ENCODE results near the gene USP4. TPM values are rescaled to one million over a fixed set of nuclear protein-coding genes. Genes with fewer than 3 reads are reported as not detected.

Gene USP4
- total and polyA plus RNA-seq, 2 of the 13 experiments (the other 11 are each of a cell fraction or from before 2014, with no cell fraction given) = 9.2 to 20.8 TPM

GRCh38 chr3:49339941-49340800, at the start of gene USP4 (continued):
- TF ChIP-seq GRHL1 (CRISPR knock-in tag; conservative IDR thresholded peaks at IDR 0.05) = no peak
- peak; percentile 89 for TF ChIP-seq JUN (CRISPR knock-in tag; IDR thresholded peaks at IDR 0.05)
- no peak for TF ChIP-seq ZNF550 (CRISPR knock-in tag; IDR thresholded peaks at IDR 0.05; ENCODE audit: borderline replicate concordance)
- TF ChIP-seq ESRRA (CRISPR knock-in tag; IDR thresholded peaks at IDR 0.05; ENCODE audit: low read depth) = peak; percentile 94
- TF ChIP-seq ZMAT5 (CRISPR knock-in tag; IDR thresholded peaks at IDR 0.05; ENCODE audit: borderline replicate concordance, low read depth) = no peak
- TF ChIP-seq ZNF3 (CRISPR knock-in tag; IDR thresholded peaks at IDR 0.05) = no peak
- TF ChIP-seq ZNF619 (CRISPR knock-in tag; IDR thresholded peaks at IDR 0.05) = no peak
- TF ChIP-seq CREB1 (IDR thresholded peaks at IDR 0.05) = no peak
- no peak for TF ChIP-seq CREB1 (CRISPR knock-in tag; IDR thresholded peaks at IDR 0.05)
- peak; percentile 57; the same call in 1 of the 2 replicates for TF ChIP-seq ZNF800 (CRISPR knock-in tag; IDR thresholded peaks at IDR 0.05)
- TF ChIP-seq ZSCAN20 (CRISPR knock-in tag; IDR thresholded peaks at IDR 0.05; ENCODE audit: borderline replicate concordance) = peak; percentile 78; the same call in 1 of the 2 replicates
- peak; percentile 92 for TF ChIP-seq HNF1B (CRISPR knock-in tag; IDR thresholded peaks at IDR 0.05)
- TF ChIP-seq HNRNPH1 (optimal IDR thresholded peaks at IDR 0.05; ENCODE audit: low read depth, low read length) = no peak
- TF ChIP-seq SPEN (CRISPR knock-in tag; IDR thresholded peaks at IDR 0.05; ENCODE audit: low read depth) = peak; percentile 98
- no peak for TF ChIP-seq HMGXB3 (CRISPR knock-in tag; IDR thresholded peaks at IDR 0.05; ENCODE audit: borderline replicate concordance)
- TF ChIP-seq ZNF792 (CRISPR knock-in tag; IDR thresholded peaks at IDR 0.05) = peak; percentile 93
- TF ChIP-seq ZNF468 (CRISPR knock-in tag; IDR thresholded peaks at IDR 0.05) = peak; percentile 95; the same call in 1 of the 2 replicates

Data from HepG2 (cell line).